ENCODE results near the gene ZNF341. TPM values are rescaled to one million over a fixed set of nuclear protein-coding genes. Genes with fewer than 3 reads are reported as not detected.

ZNF341 gene
- total RNA-seq, 1 experiment from 2014 or later, result 7.7 TPM

DNA sequence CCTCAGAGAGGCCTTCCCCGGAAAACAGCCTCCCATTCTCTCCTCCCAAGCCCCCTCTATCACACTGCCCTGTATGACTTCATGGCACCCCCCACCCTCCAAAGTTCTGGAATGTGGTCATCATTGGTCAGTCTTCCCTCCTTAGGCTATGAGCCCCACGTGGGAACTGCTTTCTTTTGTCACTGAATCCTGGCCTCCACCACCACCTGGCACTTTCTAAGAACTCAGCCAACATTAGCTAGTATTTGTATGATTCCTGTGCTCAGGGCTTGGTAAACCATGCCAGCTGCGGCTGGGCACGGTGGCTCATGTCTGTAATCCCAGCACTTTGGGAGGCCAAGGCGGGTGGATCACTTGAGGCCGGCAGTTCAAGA lies 37.2 kb upstream of the ZNF341 start:
- POLR2A ChIA-PET, result interaction anchor here (0.6 kb wide), 1 partner anchor 30 kb away, joined by 5 read pairs; no protein-coding TSS in a partner anchor
- no peaks in the 10 kb centered on the region for H3K27me3 ChIP-seq (ENCODE audit: control insufficient read depth, insufficient read depth, low read length)
- in situ Hi-C loops (cut with HindIII; ENCODE audit: low pct_unique_long_range_greater_than_20kb, low sequenced_read_pairs), result no loop called here

DNA sequence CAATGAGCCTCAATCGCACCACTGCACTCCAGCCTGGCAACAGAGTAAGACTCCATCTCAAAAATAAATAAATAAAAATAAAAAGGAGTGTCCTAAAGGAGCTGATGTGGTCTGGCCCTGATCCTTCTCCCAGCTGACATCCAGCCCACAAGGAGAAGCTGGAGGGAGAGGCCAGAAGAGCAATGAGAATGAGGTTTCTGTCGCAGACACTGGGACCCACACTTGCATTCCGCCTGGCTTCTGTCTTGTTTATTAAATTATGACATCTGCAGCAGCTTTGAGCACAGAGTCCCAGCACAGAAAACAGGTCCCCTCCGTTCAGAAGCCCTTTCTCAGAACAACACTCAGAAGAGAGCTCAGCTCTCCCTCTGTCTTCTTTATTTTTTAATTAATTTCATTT lies 35.3 kb upstream of the ZNF341 start:
- ATAC-seq (no peak), DNase-seq (ENCODE audit: low read depth, low spot score) (no peak)
- H3K27ac ChIP-seq (ENCODE audit: low read length), result no peak overlapping the region
- ChIA-PET POLR2A (no interaction called here), CTCF (no interaction called here)
- H3K4me3 ChIP-seq (ENCODE audit: low read depth in 2 of 2, low read length in 2 of 2), result no peak overlapping the region
- TF ChIP-seq SIN3A (IDR thresholded peaks at IDR 0.05; ENCODE audit: borderline replicate concordance, insufficient read depth, low read depth, low read length), result no peak
- TF ChIP-seq, protein P1, sequence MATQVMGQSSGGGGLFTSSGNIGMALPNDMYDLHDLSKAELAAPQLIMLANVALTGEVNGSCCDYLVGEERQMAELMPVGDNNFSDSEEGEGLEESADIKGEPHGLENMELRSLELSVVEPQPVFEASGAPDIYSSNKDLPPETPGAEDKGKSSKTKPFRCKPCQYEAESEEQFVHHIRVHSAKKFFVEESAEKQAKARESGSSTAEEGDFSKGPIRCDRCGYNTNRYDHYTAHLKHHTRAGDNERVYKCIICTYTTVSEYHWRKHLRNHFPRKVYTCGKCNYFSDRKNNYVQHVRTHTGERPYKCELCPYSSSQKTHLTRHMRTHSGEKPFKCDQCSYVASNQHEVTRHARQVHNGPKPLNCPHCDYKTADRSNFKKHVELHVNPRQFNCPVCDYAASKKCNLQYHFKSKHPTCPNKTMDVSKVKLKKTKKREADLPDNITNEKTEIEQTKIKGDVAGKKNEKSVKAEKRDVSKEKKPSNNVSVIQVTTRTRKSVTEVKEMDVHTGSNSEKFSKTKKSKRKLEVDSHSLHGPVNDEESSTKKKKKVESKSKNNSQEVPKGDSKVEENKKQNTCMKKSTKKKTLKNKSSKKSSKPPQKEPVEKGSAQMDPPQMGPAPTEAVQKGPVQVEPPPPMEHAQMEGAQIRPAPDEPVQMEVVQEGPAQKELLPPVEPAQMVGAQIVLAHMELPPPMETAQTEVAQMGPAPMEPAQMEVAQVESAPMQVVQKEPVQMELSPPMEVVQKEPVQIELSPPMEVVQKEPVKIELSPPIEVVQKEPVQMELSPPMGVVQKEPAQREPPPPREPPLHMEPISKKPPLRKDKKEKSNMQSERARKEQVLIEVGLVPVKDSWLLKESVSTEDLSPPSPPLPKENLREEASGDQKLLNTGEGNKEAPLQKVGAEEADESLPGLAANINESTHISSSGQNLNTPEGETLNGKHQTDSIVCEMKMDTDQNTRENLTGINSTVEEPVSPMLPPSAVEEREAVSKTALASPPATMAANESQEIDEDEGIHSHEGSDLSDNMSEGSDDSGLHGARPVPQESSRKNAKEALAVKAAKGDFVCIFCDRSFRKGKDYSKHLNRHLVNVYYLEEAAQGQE (IDR thresholded peaks at IDR 0.05; ENCODE audit: insufficient read depth in 1 of 2, low read depth in 2 of 2, low read length in 1 of 2), result no peak
- TF ChIP-seq, protein P2, sequence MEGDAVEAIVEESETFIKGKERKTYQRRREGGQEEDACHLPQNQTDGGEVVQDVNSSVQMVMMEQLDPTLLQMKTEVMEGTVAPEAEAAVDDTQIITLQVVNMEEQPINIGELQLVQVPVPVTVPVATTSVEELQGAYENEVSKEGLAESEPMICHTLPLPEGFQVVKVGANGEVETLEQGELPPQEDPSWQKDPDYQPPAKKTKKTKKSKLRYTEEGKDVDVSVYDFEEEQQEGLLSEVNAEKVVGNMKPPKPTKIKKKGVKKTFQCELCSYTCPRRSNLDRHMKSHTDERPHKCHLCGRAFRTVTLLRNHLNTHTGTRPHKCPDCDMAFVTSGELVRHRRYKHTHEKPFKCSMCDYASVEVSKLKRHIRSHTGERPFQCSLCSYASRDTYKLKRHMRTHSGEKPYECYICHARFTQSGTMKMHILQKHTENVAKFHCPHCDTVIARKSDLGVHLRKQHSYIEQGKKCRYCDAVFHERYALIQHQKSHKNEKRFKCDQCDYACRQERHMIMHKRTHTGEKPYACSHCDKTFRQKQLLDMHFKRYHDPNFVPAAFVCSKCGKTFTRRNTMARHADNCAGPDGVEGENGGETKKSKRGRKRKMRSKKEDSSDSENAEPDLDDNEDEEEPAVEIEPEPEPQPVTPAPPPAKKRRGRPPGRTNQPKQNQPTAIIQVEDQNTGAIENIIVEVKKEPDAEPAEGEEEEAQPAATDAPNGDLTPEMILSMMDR (IDR thresholded peaks at IDR 0.05), result no peak
- TF ChIP-seq POLR2AphosphoS5 (IDR thresholded peaks at IDR 0.05; ENCODE audit: low read depth, low read length), result no peak
- TF ChIP-seq TCF7L2 (IDR thresholded peaks at IDR 0.05; ENCODE audit: low read depth, low read length), result no peak
- BruUV-seq (replicated peaks), result no TSS peak
- H3K36me3 ChIP-seq (ENCODE audit: control insufficient read depth, insufficient read depth, low read length), result no peaks in the 10 kb centered on the region
- no peaks in the 10 kb centered on the region for H3K4me1 ChIP-seq (ENCODE audit: control insufficient read depth, insufficient read depth, low read length)
- H3K9me3 ChIP-seq (ENCODE audit: control insufficient read depth, insufficient read depth, low read depth, low read length), result no peaks in the 10 kb centered on the region
- no peaks in the 10 kb centered on the region for H3K27me3 ChIP-seq (ENCODE audit: control insufficient read depth, insufficient read depth, low read length)
- intact Hi-C loops (cut with micrococcal nuclease; ENCODE audit: unreplicated experiment) (no loop called here), in situ Hi-C loops (cut with HindIII; ENCODE audit: low pct_unique_long_range_greater_than_20kb, low sequenced_read_pairs) (no loop called here)

More for the DNA sequence above, 37.2 kb upstream of the ZNF341 start:
- no TSS peak for BruUV-seq (replicated peaks)
- no peaks in the 10 kb centered on the region for H3K36me3 ChIP-seq (ENCODE audit: control insufficient read depth, insufficient read depth, low read length)
- no peak for ATAC-seq
- intact Hi-C loops (cut with micrococcal nuclease; ENCODE audit: unreplicated experiment), result no loop called here
- no peak overlapping the region for H3K27ac ChIP-seq (ENCODE audit: low read length)
- H3K4me3 ChIP-seq (ENCODE audit: low read depth in 2 of 2, low read length in 2 of 2), result no peak overlapping the region
- TF ChIP-seq, protein P2 (IDR thresholded peaks at IDR 0.05), result no peak
- TF ChIP-seq SIN3A (IDR thresholded peaks at IDR 0.05; ENCODE audit: borderline replicate concordance, insufficient read depth, low read depth, low read length), result no peak
- no peak for TF ChIP-seq POLR2AphosphoS5 (IDR thresholded peaks at IDR 0.05; ENCODE audit: low read depth, low read length)
- TF ChIP-seq, protein P1 (IDR thresholded peaks at IDR 0.05; ENCODE audit: insufficient read depth in 1 of 2, low read depth in 2 of 2, low read length in 1 of 2), result no peak
- no peak for TF ChIP-seq TCF7L2 (IDR thresholded peaks at IDR 0.05; ENCODE audit: low read depth, low read length)
- H3K4me1 ChIP-seq (ENCODE audit: control insufficient read depth, insufficient read depth, low read length), result no peaks in the 10 kb centered on the region
- H3K9me3 ChIP-seq (ENCODE audit: control insufficient read depth, insufficient read depth, low read depth, low read length), result no peaks in the 10 kb centered on the region
- CTCF ChIA-PET, result no interaction called here
- DNase-seq (ENCODE audit: low read depth, low spot score), result no peak
